Measurements from ENCODE around the gene FOXP1.

- TF ChIP-seq, protein P1, sequence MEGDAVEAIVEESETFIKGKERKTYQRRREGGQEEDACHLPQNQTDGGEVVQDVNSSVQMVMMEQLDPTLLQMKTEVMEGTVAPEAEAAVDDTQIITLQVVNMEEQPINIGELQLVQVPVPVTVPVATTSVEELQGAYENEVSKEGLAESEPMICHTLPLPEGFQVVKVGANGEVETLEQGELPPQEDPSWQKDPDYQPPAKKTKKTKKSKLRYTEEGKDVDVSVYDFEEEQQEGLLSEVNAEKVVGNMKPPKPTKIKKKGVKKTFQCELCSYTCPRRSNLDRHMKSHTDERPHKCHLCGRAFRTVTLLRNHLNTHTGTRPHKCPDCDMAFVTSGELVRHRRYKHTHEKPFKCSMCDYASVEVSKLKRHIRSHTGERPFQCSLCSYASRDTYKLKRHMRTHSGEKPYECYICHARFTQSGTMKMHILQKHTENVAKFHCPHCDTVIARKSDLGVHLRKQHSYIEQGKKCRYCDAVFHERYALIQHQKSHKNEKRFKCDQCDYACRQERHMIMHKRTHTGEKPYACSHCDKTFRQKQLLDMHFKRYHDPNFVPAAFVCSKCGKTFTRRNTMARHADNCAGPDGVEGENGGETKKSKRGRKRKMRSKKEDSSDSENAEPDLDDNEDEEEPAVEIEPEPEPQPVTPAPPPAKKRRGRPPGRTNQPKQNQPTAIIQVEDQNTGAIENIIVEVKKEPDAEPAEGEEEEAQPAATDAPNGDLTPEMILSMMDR (IDR thresholded peaks at IDR 0.05), result no peak
- no peak for TF ChIP-seq POLR2A (IDR thresholded peaks at IDR 0.05)
Observed at GRCh38 chr3:71070497-71071463, 512.7 kb downstream of the FOXP1 start.

Data from adrenal gland (tissue), 5 donors.